K562 (cell line): ENCODE results near the gene SAMD11. TPM values are rescaled to one million over a fixed set of nuclear protein-coding genes. Genes with fewer than 3 reads are reported as not detected.
A peak's percentile ranks its signal among the peaks of the same experiment; 100 is the strongest.

Experiments
- HINFP ChIP-seq: fragments of 450-650 bp; conservative IDR thresholded peaks from 2 replicates; pipeline ENCODE4 v1.6.1; 2016; ENCODE audit warnings: missing genetic modification characterization, low read depth, mild to moderate bottlenecking, control low read depth, missing compliant biosample characterization
- HNRNPL ChIP-seq: fragments of 200-400 bp; formaldehyde crosslinking; IDR thresholded peaks from 2 replicates; pipeline ENCODE4 v1.6.1; 2017; ENCODE audit warnings: low read depth, mild to moderate bottlenecking, low read length
- KLF10 ChIP-seq: fragments of 250-450 bp; sonication (Bioruptor Pico); IDR thresholded peaks from 2 replicates; pipeline ENCODE4 v1.6.1; 2021; ENCODE audit warnings: matching md5 sums
- L3MBTL2 ChIP-seq: fragments of 450-650 bp; IDR thresholded peaks from 2 replicates; pipeline ENCODE4 v1.6.1; 2016; ENCODE audit warnings: mild to moderate bottlenecking, moderate library complexity
- LCOR ChIP-seq: sonication (generic); formaldehyde crosslinking; IDR thresholded peaks from 2 replicates; pipeline ENCODE4 v1.8.0; 2022; ENCODE audit warnings: mild to moderate bottlenecking, missing genetic modification reagents
- MNT ChIP-seq, 2 experiments: fragments of 450-650 bp; conservative IDR thresholded peaks; 2 replicates each; pipeline ENCODE4 v1.6.1; 2017; ENCODE audit warnings: mild to moderate bottlenecking in 2 of 2, moderate library complexity in 2 of 2
- NFYB ChIP-seq: IDR thresholded peaks from 2 replicates; pipeline ENCODE4 v1.6.1; 2011; ENCODE audit warnings: mild to moderate bottlenecking, moderate library complexity; ENCODE audit not compliant: insufficient read length; ENCODE audit errors: extremely low read depth
- RAD21 ChIP-seq, 2 experiments: fragments of 250-450 bp in 1 of 2; fragments of 450-650 bp in 1 of 2; sonication (Bioruptor Pico) in 1 of 2; formaldehyde crosslinking in 1 of 2; IDR thresholded peaks in 1 of 2; conservative IDR thresholded peaks in 1 of 2; 2 replicates each; pipeline versions ENCODE4 v1.4.0 to v1.8.0; 2020 to 2022; ENCODE audit warnings: mild to moderate bottlenecking in 2 of 2, moderate library complexity in 1 of 2
- SMAD3 ChIP-seq: fragments of 450-650 bp; formaldehyde crosslinking; conservative IDR thresholded peaks from 2 replicates; pipeline ENCODE4 v1.4.0; 2020; ENCODE audit warnings: mild to moderate bottlenecking
- STAG1 ChIP-seq: sonication (generic); formaldehyde crosslinking; IDR thresholded peaks from 2 replicates; pipeline ENCODE4 v1.5.0; 2020; ENCODE audit warnings: missing genetic modification reagents, borderline replicate concordance
- TFAP4 ChIP-seq: sonication (generic); formaldehyde crosslinking; IDR thresholded peaks from 2 replicates; pipeline ENCODE4 v1.8.0; 2022; ENCODE audit warnings: missing genetic modification reagents, mild to moderate bottlenecking, moderate library complexity, borderline replicate concordance
- THRAP3 ChIP-seq: fragments of 450-650 bp; IDR thresholded peaks from 2 replicates; pipeline ENCODE4 v1.6.1; 2016; ENCODE audit warnings: mild to moderate bottlenecking, inconsistent platforms, borderline replicate concordance
- UBTF ChIP-seq, 2 experiments: IDR thresholded peaks; 2 replicates each; pipeline ENCODE4 v1.6.1; 2012; ENCODE audit warnings: improper control_type of control experiment in 2 of 2, low read depth in 2 of 2, low read length in 2 of 2, borderline replicate concordance in 1 of 2
- VEZF1 ChIP-seq: fragments of 200-800 bp; sonication (Bioruptor generic); IDR thresholded peaks from 2 replicates; pipeline ENCODE4 v1.6.1; 2017; ENCODE audit warnings: missing genetic modification characterization, missing compliant biosample characterization
- ZFX ChIP-seq: sonication (generic); formaldehyde crosslinking; IDR thresholded peaks from 2 replicates; pipeline ENCODE4 v1.8.0; 2022; ENCODE audit warnings: mild to moderate bottlenecking, missing genetic modification reagents, moderate library complexity
- ZNF398 ChIP-seq: fragments of 250-450 bp; sonication (Bioruptor Pico); IDR thresholded peaks from 2 replicates; pipeline ENCODE4 v1.8.0; 2021; ENCODE audit warnings: moderate library complexity, mild to moderate bottlenecking, inconsistent platforms
- polyA plus RNA-seq, 8 experiments: library from polyadenylated mRNA; depleted of rRNA in 4 of 8; stranded (reverse) in 5 of 8; unstranded in 3 of 8; fragments of >200 nt; fragmentation: Nextera tagmentation in 2 of 8; fragmentation: Illumina TruSeq in 1 of 8; extraction: Ambion mirVana in 2 of 8; extraction: Trizol in 1 of 8; gene quantifications; 2 replicates each; pipeline versions ENCODE4 v1.2.1 to v1.2.3, GENCODE V29; 2011 to 2014; ENCODE audit warnings: inconsistent platforms in 1 of 8, missing spikeins in 1 of 8
- total RNA-seq, 7 experiments: library from RNA; depleted of rRNA in 6 of 7; stranded (reverse); fragments of >200 nt in 6 of 7; fragmentation: Illumina TruSeq in 2 of 7; extraction: Trizol in 2 of 7; gene quantifications; 2 replicates each; pipeline versions ENCODE4 v1.2.1 to v1.2.3, GENCODE V29; 2011 to 2021; ENCODE audit warnings: low replicate concordance in 1 of 7

Gene SAMD11
- total and polyA plus RNA-seq, 9 of the 15 experiments (the other 6 are each of a cell fraction or from before 2014, with no cell fraction given): 0.07 to 0.82 (median 0.11) TPM; not detected in 2

- TF ChIP-seq MNT (conservative IDR thresholded peaks at IDR 0.05) (0 out of 4 replicates have a peak, but pooled peaks of 1 of the 2 experiments have one; percentile 33), KLF10 (CRISPR knock-in tag) (no peak), ZFX (CRISPR knock-in tag) (peak; percentile 55), UBTF (IDR thresholded peaks at IDR 0.05; ENCODE audit: borderline replicate concordance in 1 of 2, low read depth in 2 of 2, low read length in 2 of 2) (peak in 1 of 2 experiments; percentile 16; a peak in 1 of 4 replicates), RAD21 (CRISPR knock-in tag; conservative IDR thresholded peaks at IDR 0.05 in 1 of 2, IDR thresholded peaks at IDR 0.05 in 1 of 2) (peak; percentile 58 to 82), HNRNPL (peak; percentile 32; the same call in 1 of the 2 replicates), ZNF398 (CRISPR knock-in tag) (no peak), STAG1 (peak; percentile 58), THRAP3 (no peak), TFAP4 (peak; percentile 70; the same call in 1 of the 2 replicates), LCOR (CRISPR knock-in tag) (peak; percentile 82; the same call in 1 of the 2 replicates), NFYB (no peak), VEZF1 (CRISPR knock-in tag) (peak; percentile 35), SMAD3 (CRISPR knock-in tag) (no peak), L3MBTL2 (peak; percentile 74), HINFP (tag) (peak; percentile 82)
These were observed 14.5 kb downstream of the SAMD11 start (continued) for GRCh38 chr1:938088-938683.
